ENCODE measurements around the gene MRAP.

- TF ChIP-seq ZSCAN30 (tag by site-specific recombination; IDR thresholded peaks at IDR 0.05), result no peak
- no peak for TF ChIP-seq ZNF174 (tag by site-specific recombination; IDR thresholded peaks at IDR 0.05)
- TF ChIP-seq YY1 (tag by site-specific recombination; IDR thresholded peaks at IDR 0.05), result no peak
- TF ChIP-seq CTCF (tag by site-specific recombination; IDR thresholded peaks at IDR 0.05), result no peak
- no peak for TF ChIP-seq ZSCAN16 (tag by site-specific recombination; IDR thresholded peaks at IDR 0.05)
- no peak for TF ChIP-seq ZNF670 (tag by site-specific recombination; IDR thresholded peaks at IDR 0.05; ENCODE audit: low read depth)
- TF ChIP-seq ZEB2 (tag by site-specific recombination; IDR thresholded peaks at IDR 0.05), result no peak
These were observed 36.7 kb upstream of the MRAP start for GRCh38 chr21:32261929-32262328.

Data from HEK293 (cell line).